GM12865 (cell line): ENCODE data around the gene CCND3.

ENCODE experiments used
- DNase-seq: peaks from one replicate; pipeline ENCODE4 v3.0.0; 2010; ENCODE audit warnings: low read depth
- H3K4me3 ChIP-seq: 2 replicates; pipeline ENCODE4 v1.5.1; 2011; ENCODE audit warnings: mild to moderate bottlenecking, low read depth, low read length, control low read depth
- CTCF ChIP-seq: IDR thresholded peaks from 2 replicates; pipeline ENCODE4 v1.5.1; 2011; ENCODE audit warnings: low read length, control low read depth, low read depth, inconsistent platforms; ENCODE audit not compliant: insufficient read depth; ENCODE audit errors: missing control alignments

Gene CCND3

GRCh38 chr6:41892921-41893564 is 48.6 kb downstream of the CCND3 start:
- DNase-seq, result no peak
- no peak for TF ChIP-seq CTCF
- H3K4me3 ChIP-seq, result no peak overlapping the region

DNA sequence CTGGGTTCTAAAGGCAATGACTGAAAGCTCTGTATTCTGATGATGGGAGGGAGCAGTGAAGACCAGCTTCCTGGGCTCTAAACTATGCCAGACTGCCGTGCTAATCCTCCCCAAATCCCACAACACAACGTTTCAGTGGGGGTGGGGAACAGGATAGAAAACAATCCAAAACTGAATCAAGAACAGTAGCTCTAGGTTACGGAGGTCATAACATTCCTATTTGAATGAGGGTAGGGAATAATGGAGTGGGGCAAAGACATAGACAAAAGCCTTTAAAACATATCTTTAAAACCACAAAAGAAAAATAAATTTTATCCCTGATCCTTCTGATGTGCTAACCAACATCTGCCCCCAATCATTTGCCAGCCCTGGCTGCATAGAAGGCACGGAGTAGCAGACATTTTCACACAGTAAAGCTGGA is 54.3 kb downstream of the CCND3 start:
- H3K4me3 ChIP-seq, result no peak overlapping the region
- DNase-seq, result no peak
- TF ChIP-seq CTCF, result no peak

GRCh38 chr6:41885930-41886329 is 55.7 kb downstream of the CCND3 start:
- H3K4me3 ChIP-seq, result no peak overlapping the region
- DNase-seq, result no peak
- TF ChIP-seq CTCF, result no peak

DNA sequence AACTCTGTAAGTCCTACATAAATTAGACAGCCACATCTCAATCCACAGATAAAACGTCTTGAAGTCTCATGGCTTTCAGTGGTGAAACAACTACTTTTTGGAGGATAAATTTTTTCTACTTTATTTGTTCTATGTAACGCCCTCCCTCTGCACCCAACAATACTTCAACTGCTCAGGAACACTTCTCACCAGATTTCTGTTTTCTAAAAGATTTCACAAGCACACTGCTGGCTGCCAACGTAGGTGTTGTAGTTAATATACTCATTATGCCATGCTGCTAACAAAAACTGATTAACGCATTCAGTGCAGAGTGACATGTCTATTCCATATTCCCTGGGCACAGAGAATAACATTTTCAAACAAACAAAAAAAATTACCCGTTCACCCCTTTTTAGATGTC is 56.7 kb downstream of the CCND3 start:
- no peak overlapping the region for H3K4me3 ChIP-seq
- no peak for DNase-seq
- TF ChIP-seq CTCF, result no peak
